HG03135 (cell line): ENCODE results near the gene THADA.

Experiments used
- ATAC-seq: cut with Tn5 transposase; IDR thresholded peaks from one replicate; pipeline ENCODE4 v1.9.1; 2021; ENCODE audit warnings: mild to moderate bottlenecking, moderate library complexity; ENCODE audit not compliant: unreplicated experiment

THADA gene

GRCh38 chr2:43469713-43470112, 126.1 kb downstream of the THADA start:
- no peak for ATAC-seq

- ATAC-seq = no peak
Observed at GRCh38 chr2:43469094-43469493, 126.7 kb downstream of the THADA start.

GRCh38 chr2:43467891-43468290, 127.9 kb downstream of the THADA start:
- ATAC-seq = no peak

GRCh38 chr2:43465234-43465633, 130.6 kb downstream of the THADA start:
- no peak for ATAC-seq

- ATAC-seq = no peak
Observed at GRCh38 chr2:43464590-43464989, 131.2 kb downstream of the THADA start.

- ATAC-seq = no peak
Observed at GRCh38 chr2:43462866-43463641, 132.8 kb downstream of the THADA start.

GRCh38 chr2:43461453-43462073, 134.3 kb downstream of the THADA start:
- ATAC-seq = peak; percentile 87

- ATAC-seq = no peak
Observed at GRCh38 chr2:43460611-43461365, 135.1 kb downstream of the THADA start.

- ATAC-seq = no peak
Observed at GRCh38 chr2:43460174-43460546, 135.7 kb downstream of the THADA start.

GRCh38 chr2:43459446-43460173, 136.2 kb downstream of the THADA start:
- ATAC-seq = no peak

GRCh38 chr2:43458014-43458628, 137.7 kb downstream of the THADA start:
- no peak for ATAC-seq

- no peak for ATAC-seq
Observed at GRCh38 chr2:43455731-43456642, 139.9 kb downstream of the THADA start.

GRCh38 chr2:43455296-43455695, 140.5 kb downstream of the THADA start:
- no peak for ATAC-seq

- no peak for ATAC-seq
Observed at GRCh38 chr2:43454791-43455190, 141.0 kb downstream of the THADA start.

GRCh38 chr2:43453179-43454170, 142.4 kb downstream of the THADA start:
- ATAC-seq = no peak

- ATAC-seq = no peak
Observed at GRCh38 chr2:43452318-43452731, 143.5 kb downstream of the THADA start.

GRCh38 chr2:43450617-43451016, 145.2 kb downstream of the THADA start:
- ATAC-seq = no peak

GRCh38 chr2:43448822-43449110, 147.1 kb downstream of the THADA start:
- ATAC-seq = no peak
